CD4-positive, alpha-beta T cell treated with Interleukin-15 for 1 hour (primary cell): ENCODE results near the gene DECR2.
"Not testable (repeated sequence)": the region's sequence is repeated elsewhere in the genome, so short reads cannot be mapped to it uniquely, and the experiment has no call there.

Experiments used
- DNase-seq: peaks from one replicate; pipeline ENCODE4 v3.0.0-alpha.2; 2020

DECR2 gene

DNA sequence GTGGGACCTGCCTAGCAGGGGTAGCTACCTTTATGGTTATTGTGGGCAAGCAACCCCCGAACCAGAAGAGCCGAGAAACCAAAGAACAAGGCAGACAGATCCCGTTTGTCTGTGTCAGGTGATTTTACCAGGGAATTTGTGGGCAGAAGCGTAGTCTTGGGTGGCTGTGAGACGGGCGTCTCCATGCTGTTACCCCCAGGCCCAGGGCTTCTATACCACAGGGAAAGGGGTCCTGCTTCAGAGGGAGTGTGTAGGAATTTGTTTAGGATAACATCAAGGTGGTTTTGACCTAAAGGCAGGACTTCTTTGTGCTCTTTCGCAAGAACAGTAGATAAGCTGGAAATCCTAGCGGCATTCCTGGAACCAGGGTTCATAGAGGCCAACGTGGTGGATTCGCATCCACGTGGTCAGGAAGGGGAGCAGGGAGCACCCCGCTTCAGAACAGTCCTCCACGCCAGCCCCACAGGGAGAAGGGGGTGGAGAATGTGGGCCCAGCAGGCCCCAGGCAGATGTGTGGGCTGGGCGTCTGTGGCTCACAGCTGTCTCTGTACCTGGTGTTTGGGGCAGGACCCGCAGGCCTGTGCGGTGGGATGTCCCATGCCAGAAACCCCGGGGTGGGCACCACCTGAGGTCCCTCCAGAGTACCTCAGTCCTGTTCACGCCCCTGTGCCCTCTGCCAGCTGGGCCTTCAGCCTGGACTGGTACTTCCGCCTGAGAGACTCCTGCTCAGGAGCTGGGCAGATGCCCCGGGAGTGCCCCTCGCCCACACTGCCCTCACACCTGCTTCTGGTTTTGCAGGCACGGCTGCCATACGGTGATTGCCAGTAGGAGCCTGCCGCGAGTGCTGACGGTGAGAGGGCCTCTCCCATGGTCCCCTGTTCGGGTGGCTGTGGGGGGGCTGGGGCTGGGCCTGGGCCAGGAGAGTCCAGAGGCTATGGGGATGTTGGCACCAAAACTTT lies 4.1 kb downstream of the DECR2 start:
- DNase-seq: no peak

DNA sequence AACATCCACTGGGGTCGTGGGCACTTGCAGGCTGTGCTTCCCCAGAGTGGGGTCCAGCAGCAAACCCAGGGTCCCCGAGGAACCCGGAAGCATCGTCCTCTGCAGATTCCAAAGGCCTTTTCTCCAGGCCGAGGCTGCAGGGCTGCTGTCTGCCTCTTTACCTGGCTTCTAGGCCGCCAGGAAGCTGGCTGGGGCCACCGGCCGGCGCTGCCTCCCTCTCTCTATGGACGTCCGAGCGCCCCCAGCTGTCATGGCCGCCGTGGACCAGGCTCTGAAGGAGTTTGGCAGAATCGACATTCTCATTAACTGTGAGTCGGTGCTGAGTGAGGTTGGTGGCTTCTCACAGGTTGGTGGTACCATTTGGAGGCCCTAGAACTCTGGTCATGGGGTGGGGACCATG lies 5.6 kb downstream of the DECR2 start:
- DNase-seq: no peak

DNA sequence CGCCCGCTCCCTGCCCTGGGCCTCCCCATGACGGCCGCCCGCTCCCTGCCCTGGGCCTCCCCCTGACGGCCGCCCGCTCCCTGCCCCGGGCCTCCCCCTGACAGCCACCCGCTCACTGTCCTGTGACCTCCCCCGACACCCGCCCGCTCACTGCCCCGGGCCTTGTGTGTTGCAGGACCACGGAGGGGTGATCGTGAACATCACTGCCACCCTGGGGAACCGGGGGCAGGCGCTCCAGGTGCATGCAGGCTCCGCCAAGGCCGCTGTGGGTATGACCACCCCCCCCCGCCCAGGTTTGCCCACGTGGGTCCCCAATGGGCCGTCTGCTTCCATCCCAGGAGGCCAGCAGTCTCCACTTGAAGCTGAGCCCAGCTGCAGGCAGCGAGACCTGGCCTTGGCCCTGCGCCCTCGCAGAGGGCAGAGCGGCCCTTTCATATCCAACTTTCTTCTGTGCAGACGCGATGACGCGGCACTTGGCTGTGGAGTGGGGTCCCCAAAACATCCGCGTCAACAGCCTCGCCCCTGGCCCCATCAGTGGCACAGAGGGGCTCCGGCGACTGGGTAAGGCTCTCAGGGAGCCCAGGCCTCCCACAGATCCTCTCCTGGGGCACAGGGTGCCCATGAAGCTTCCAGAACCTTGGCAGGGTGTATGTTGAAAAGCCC lies 9.0 kb downstream of the DECR2 start:
- DNase-seq: no peak

DNA sequence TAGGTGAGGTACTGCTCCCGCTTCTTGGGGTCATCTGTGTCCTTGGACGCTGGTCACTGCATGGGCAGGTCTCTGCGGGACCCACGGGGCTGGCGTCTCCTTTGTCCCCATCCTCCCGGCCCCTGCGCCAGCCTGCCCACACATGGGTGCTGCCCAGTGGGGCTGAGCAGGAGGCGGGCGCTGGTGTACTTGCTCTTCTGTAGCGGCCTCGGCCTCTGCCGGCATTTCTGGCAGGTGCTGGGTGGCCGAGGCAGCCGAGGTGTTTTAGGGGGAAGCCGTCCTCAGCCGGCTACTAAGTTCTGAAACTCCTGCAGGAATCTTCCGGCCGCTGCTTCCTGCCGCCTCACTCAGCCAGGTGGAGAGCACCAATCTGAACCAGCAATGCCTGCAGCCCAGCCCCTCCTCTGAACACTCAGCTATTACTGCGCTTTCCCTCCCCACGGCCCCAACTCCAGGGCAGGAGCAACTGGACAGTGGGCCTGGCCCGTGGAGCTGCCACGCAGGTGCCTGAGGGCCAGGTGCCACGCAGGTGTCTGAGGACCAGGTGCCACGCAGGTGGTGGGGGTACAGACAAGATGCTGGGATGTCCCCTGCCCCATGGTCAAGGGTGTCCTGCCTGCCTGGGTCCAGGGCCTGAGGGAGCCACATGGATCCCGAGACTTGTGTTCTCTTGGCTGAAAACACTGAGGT lies 10.0 kb downstream of the DECR2 start:
- no peak for DNase-seq

DNA sequence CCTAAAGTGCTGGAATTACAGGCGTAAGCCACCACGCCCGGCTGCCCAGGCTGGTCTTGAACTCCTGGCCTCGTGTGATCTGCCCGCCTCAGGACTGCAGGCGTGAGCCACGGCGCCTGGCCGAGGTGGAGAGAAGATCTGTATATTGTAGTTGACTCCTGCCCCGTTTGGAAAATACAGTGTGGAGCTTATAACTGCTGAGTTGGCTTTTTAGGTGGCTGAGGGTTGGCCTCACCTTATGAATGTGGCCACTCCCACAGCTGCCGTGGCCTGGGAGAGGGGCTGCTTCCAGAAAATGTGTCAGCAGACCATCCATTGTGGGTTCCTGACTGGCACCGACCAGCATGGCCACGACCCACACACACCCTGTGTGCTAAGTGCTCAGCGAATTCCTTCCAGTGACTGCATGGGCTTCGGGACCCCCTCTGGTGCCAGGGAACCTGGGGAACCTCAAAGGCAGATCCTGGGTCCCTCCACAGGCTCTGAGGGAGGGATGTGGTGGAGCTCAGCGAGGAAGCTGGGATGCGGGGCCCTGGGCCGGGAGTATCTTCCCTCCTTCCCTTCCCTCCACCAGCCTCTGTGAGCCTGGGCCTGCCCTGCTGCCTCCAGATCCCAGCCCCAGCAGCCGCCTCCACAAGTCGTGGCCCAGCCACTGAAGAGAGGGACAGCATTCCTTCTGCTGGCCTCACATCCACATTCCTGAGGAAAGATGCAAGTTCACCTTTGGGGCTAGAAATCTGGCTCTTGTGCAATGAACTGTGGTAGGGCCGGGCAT lies 12.9 kb downstream of the DECR2 start:
- DNase-seq: no peak

DNA sequence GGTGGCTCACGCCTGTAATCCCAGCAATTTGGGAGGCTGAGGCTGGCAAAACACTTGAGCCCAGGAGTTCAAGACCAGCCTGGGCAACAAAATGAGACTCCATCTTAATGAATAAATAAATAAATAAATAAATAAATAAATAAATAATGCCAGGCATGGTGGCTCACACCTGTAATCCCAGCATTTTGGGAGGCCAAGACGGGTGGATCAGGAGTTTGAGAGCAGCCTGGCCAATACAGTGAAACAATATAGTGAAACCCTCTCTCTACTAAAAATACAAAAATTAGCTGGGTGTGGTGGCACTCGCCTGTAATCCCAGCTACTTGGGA lies 13.4 kb downstream of the DECR2 start:
- DNase-seq: not testable (repeated sequence)

DNA sequence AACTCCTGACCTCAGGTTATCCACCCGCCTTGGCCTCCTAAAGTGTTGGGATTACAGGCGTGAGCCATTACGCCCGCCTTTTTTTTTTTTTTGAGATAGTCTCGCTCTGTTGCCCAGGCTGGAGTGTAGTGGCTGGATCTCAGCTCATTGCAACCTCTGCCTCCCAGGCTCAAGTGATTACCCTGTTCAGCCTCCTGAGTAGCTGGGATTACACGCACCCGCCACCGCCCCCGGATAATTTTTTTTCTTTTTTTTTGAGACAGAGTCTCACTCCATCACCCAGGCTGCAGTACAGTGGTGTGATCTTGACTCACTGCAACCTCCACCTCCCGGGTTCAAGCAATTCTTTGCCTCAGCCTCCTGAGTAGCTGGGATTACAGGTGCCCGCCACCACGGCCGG lies 20.5 kb downstream of the DECR2 start:
- DNase-seq: not testable (repeated sequence)

DNA sequence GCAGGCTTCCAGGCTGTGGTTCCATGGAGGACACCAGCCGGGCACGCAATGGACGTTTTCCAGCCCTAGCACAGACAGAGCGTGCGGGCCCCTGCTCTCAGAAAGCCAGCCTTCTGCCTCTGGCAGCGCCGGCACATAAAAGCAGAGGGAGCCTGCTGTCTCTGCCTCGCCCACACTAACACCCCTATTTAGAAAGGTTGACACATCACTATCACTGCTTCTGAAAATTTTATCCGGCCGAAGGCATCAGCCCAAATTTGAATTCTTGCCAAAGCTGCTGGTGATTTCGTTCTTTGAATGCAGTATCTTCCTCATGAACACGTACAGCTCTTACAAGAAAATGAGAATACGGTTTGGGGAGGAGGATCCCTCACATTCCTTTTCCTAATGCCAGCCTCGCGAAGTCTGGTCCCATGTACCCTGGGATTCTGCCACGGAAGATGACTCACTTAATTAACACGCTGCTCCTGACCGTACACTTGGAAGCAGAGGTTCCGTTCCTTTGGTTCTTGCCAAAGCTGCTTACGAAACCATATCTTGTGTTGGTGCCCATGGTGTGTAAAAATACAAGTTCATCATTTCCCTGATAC lies 22.4 kb downstream of the DECR2 start:
- DNase-seq: no peak

DNA sequence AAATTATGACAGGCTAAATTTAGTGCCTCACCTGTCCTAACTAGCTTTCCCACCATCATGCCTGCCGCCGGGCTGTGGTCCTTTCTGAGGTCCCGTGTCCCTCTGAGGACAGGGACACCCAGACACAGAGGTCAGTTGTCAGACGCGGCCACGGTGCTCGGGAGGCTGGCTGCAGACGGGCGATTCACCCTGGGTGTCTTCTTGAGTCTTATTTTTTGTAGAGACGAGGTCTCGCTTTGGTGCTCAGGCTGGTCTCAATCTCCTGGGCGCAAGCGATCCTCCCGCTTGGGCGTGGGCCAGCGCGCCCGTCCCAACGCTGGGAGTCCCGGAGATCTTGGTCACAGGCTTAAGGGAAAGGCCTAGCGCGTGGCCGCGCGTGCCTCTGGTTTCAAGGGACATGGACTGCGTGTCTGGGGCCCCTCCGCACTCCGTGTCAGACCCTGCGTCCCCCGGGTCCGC lies 23.0 kb downstream of the DECR2 start:
- DNase-seq: no peak

DNA sequence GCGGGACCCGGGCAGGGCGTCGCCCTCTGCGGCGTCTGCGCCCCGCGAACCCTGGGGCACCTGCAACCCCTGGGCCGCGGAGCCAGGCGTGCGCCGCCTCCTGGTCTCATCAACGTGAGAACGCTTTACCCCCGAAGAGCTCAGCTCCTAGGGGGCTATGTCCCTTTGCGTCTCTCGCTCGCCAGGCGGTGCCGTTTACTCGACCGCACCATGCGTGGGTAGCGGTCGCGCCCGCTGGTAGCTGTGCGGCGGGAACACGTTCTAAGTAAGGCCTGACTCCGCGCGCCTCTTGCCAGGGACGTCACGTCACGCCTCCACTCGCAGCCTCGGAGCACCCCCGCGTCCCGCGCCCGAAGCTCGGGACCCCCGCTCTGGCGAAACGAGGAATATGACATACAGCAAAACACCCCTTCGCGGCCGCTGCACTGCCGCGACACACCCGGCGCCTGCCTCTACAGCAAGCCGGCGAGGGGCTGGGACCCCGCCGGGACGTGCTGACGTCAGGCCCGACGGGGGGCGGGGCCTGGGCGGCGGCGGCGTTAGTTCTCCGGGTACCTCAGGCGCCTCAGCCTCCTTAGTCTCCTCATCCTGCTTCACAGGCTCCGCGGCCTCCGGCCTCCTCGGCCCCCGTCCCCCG lies 23.5 kb downstream of the DECR2 start, which contains the start of gene RAB11FIP3:
TSS of gene RAB11FIP3 (plus strand) at position 568 of the 637 bp plus-strand sequence. CDS start 358 bp downstream, outside the sequence.
- DNase-seq: peak; percentile 84

DNA sequence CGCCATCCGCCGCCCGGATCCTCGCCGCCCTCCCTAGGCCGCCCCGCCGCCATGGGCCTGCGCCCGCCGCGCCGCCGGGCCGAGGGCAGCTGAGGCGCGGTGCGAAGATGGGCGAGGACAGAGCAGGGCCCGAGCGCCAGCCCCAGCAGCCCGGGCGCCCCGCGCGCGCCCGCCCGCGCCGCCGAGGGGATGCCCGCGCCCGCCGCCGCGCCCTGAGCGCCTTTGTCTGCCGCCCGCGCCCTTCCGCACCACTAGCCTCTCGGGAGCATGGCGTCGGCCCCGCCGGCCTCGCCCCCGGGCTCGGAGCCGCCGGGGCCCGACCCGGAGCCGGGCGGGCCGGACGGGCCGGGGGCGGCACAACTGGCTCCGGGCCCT lies 24.0 kb downstream of the DECR2 start:
- no peak for DNase-seq

DNA sequence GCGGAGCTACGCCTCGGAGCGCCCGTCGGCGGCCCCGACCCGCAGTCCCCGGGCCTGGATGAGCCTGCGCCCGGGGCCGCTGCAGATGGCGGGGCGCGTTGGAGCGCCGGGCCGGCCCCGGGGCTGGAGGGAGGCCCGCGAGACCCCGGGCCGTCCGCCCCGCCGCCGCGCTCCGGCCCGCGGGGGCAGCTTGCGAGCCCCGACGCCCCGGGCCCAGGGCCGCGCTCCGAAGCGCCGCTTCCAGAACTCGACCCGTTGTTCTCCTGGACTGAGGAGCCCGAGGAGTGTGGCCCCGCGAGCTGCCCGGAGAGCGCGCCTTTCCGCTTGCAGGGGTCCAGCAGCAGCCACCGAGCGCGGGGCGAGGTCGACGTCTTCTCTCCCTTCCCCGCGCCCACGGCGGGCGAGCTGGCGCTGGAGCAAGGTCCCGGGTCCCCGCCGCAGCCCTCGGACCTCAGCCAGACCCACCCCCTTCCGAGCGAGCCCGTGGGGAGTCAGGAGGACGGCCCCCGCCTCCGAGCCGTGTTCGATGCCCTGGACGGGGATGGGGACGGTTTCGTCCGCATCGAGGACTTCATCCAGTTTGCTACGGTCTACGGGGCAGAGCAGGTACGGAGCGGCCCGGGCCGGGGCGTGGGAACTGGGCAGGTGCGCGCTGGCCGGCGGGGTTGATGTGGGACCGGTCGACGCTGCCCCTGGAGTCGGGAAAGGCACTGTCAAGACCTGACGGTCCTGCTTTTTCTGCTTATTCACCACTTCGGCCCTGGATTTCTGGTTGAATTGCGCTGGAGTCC lies 24.6 kb downstream of the DECR2 start:
- DNase-seq: no peak

DNA sequence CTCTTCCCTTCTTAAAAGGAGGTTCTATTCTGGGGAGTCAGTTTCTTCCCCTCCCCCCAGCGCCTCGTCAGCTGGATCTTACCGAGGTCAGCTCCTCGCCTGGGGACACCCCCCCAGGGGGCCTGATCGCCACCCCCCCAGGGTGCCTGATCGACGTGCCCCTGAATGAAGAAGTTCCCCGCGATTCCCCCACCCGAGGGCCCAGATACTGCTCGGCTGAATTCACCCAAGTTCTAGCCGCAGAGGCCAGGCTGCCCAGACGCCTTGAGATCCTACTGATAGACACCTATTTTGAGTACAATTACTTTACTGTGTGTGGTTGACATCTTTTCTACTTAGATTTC lies 25.2 kb downstream of the DECR2 start:
- DNase-seq: no peak

DNA sequence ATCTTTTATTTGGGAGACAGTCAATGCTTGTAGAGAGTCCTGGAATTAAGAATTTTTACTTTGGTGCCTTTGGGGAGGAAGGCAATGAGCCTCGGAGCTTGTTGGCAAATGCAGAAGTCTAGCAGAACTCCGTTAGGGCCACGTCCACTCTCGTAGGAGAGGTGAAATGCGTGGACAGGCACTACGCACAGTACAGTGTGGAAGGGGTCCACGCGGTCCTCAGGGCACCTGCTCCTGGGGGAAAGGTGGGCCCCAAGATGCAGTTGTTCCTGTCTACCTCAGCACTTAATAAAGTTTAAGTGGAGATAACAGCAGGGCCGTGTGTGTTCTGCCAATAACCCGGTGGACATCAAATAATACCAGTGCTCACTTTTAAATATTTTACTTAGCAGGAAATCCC lies 25.6 kb downstream of the DECR2 start:
- DNase-seq: no peak

DNA sequence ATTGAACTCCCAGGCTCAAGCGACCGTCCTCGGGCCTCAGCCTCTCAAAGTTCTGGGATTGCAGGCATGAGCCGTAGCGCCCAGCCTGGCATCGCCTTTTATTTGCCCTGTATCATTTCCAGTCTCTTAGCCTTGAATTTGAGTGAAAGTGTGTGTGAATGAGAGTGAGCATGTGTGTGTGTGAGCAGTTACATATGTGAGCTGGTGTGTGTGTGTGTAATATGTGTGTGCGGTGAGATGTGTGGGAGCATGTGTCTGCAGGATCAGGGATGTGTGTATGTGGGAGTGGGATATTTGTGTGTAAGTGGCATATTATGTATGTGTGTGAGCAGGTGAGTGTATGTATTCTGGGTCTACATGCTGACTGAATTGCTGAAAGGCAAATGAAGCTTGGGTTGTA lies 29.2 kb downstream of the DECR2 start:
- DNase-seq: no peak

DNA sequence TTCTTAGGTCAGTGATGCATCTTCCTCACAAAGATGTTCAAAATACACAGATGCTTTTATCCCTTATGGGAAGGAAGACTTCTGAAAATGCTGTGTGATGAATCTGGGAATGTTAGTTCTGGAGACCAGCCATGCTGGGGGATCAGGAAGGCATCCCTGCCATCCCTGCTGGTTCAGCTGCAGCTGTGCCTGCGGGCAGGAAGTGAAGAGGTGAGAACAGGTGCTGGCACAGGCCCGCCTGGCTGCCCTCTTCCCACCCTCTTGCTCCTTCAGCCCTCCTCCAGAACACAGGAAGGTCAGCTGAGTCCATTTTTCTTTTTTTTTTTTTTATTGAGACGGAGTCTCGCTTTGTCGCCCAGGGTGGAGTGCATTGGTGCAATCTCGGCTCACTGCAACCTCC lies 38.9 kb downstream of the DECR2 start:
- no peak for DNase-seq

DNA sequence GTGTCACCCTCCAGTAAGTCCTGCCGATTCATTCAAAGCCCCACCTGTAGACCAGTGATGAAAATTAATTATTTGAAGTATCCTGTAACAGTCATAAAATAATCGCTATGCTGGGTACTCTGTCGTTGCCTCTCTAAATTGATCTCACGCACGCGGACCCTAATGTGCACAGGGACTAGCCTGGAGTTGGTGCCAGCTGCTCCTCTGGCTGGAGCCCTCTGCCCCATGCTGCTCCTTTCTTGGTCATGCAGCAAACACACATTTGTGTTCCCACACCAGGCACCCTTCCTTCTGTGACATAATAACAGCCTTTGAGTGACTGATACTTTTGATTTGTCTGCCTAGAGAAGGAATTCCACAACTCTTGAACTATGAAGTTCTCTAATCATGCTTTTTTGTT lies 39.8 kb downstream of the DECR2 start:
- no peak for DNase-seq

DNA sequence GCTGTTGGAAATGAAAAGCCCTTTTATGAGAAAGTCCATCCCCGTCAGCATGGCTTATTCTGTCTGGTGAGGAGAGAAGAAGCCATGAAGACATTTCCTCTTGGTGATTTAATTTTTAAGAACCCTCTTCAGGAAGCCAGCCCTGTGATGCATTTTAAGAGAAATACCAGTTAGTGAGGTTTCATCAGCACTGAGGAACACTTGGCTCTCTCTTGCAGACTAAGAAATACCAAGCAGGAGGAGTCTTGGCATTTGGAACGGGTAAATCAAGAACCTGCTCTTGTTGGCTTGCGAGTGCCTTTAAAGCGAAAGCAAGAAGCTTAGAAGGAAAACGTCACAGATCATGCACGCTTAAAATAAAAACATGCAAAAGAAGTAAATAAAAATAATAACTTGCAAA lies 41.3 kb downstream of the DECR2 start:
- no peak for DNase-seq

DNA sequence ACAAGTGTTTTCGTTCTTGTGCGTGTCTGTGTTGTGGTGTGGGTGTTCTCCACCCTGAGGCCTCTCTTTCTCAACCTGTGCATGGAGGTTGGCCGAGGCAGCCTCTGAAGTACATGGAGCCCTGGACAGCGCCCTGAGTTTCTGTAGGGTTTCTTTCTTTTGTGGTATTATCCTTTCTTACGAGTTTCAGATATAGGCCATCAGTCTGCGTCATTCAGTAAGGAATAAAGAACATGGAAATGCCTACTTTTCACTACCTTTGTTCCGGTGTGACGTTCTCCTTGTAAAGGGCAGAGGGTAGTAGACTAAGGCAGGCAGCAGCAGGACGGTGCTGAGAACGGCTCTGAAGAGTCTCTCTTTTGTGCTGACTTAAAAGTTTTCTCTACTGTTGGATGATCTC lies 42.3 kb downstream of the DECR2 start:
- no peak for DNase-seq

DNA sequence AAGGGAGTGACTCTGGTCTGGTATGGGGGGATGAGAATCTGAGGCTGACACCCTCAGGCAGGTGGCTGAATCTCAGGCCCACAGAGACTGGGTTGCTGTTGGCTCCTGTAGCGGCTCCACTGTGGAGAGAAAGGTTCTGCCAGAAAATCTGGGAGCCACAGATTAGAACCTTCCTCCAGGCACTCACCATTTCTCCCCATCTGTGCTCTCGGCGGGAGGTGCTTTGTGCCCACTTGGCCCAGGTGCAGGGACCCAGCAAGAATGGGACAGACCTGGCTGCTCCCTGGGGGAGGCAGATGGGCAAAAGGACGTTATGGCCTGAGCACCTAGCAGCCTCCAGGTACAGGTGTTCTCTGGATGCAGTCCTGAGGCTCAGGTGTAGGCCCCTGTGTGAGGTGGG lies 43.9 kb downstream of the DECR2 start:
- no peak for DNase-seq

DNA sequence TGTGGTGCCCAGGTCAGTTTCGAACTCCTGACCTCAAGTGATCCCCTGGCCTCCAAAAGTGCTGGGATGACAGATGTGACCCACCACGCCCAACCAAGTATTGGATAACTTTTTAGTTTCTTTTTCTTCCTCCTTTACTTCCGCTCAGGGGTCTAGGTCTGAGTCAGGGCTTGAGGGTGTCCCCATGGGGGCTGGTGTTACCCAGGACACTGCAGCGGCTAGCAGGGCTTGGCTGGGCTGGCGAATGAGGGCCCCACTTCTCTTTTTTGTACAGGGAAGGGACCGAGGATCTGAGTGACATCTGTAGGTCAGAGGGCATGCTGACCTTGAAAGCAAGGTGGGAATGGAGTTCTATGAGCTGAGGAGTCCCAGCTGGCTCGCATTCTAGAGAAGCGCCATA lies 48.7 kb downstream of the DECR2 start:
- no peak for DNase-seq
